NCI-H1436 treated with DMSO at 0.1 percent for 48 hours (cell line): ENCODE data around the gene SLC39A10.
"Not testable (repeated sequence)": the region's sequence is repeated elsewhere in the genome, so short reads cannot be mapped to it uniquely, and the experiment has no call there.

ENCODE experiments used
- DNase-seq: peaks from one replicate; lab custom pipeline; 2025; lab: John Stamatoyannopoulos, UW

The SLC39A10 gene

GRCh38 chr2:195672674-195673073 is 15.6 kb downstream of the SLC39A10 start:
- no peak for DNase-seq

DNA sequence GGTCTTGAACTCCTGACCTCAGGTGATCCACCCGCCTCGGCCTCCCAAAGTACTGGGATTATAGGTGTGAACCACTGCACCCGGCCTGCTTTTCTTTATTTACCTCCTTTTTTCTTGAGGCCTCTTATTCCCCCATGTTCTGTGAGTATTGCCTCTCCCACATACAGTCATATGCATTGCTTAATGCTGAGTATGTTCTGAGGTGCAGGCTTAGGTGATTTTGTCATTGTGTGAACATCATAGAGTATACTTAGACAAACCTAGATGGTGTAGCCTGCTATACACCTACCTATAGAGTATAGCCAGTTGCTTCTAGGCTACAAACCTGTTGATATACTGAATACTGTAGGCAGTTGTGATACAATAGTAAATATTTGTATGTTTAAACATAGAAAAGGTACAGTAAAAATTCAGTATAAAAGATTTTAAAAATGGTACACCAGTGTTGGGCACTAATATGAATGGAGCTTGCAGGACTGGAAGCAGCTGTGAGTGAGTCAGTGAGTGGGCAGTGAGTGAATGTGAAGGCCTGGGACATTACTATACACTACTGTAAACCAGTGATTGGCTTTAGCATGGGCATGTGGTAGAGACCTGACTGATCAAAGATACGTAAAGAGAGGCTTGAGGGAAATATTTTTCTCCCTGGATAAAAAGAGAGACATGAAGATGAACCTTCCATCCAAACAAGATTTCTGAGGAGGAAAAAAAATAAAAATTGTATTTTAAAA is 17.6 kb downstream of the SLC39A10 start:
- no peak for DNase-seq

DNA sequence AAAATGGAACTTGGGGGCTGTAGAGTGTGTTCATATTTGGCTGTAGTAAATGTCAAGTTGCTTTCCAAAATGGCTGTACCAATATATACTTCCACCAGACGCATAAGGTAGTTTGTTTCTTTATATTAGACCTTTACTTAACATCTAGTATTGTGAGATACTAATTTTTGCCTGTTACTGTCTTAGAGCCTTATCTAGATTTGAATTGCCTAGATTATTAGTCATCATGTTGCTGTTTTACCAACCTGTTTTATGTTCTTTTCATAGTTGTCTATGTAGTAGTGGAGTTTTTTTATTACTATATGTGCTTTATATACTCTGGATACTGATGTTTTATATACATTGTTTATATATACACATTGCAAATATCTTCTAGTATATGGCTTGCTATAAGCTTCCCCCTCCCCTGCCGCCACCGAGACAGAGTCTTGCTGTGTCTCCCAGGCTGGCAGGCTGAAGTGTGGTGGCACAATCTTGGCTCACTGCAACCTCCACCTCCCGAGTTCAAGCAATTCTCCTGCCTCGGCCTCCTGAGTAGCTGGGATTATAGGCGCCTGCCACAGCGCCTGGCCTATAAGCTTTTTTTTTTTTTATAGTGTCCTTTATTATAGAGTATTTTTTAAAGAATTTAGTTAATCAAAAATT is 18.9 kb downstream of the SLC39A10 start:
- no peak for DNase-seq

DNA sequence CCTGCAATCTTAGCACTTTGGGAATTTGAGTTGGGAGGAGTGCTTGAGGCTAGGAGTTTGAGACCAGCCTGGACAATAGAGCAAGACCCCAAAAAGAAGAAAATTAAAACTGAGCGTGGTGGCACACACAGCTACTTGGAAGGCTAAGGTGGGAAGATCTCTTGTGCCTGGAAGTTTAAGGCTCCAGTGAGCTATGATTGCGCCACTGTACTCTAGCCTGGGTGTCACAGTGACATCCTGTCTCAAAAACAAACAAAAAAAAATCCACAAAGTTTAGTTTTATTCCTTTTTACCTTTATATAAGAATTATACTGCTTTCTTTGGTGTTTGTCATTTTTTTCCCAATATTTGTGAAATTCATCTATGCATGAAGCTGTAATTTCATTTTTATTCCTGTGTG is 20.3 kb downstream of the SLC39A10 start:
- no peak for DNase-seq

- no peak for DNase-seq
Observed at GRCh38 chr2:195677884-195678283, 20.9 kb downstream of the SLC39A10 start.

GRCh38 chr2:195682077-195682476 is 25.1 kb downstream of the SLC39A10 start:
- DNase-seq, result no peak

DNA sequence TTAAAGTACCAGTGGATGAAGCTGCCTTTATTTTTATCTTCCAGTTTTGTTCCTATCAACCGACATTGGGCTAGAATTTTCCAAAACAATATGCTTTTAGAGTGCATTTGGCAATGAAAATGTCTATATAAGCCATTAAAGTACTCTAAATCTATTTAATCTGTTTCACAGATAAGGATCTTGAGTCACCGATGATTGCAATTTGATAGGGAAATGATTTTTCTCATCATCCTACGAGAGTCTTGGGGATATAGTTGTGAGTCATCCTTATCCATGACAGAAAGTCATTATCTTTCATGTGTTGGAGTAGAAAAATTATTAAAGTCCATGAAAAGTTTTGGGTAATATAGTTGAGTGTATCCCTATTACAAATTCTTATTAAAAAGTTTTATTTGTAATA is 26.1 kb downstream of the SLC39A10 start:
- no peak for DNase-seq

DNA sequence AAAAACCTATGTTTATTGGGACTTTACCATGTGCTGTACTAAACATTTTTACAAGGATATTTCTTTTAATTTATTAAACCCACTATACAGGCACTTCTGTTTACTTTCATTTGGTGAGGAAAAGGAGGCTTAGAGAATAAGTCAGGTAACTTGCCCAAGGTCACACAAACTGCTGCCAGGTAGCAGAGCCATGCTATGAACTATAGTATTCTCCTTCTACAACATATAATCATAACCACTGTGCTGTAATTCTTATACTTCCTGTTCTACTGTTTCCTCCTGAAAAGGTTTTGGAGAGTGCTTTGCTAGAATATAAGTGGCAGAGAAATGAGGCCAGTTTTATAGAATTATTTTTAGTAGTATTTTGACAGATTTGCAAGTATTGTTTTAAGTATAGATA is 29.5 kb downstream of the SLC39A10 start:
- no peak for DNase-seq

DNA sequence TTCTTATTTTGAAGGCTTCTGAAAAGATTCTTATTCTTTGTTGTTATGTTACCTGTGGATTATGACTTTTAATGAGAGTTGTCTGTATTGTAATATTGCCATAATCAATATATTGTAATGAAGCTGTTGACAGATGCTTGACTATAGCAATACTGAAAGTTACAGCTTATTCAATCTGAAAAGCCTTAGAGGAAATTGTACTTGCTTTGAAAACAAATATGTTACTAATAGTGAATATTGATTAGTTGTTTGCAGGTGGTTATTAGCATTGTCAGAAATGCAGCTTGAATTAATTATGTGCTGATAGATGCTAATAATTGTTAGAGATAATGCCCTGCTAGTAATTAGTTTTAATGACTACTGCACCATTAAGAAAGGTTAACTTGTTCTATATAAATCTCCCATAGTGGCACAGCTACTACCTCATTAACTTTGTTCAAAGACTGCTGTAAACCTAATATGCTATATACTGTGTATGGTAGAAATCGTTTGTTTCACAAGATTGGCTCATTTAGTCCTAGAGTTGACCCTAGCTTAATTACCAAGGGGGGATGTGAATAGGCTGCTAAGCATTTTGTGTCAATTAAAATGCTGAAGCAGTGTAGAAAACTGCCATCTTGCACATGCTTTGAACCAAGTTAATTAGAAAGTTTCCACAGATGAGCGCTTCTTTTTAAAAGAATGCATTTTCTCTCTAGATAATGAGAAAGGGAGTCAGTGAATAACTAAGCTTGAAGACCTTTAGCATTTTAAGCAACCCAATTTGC is 30.5 kb downstream of the SLC39A10 start:
- no peak for DNase-seq

- not testable (repeated sequence) for DNase-seq
Observed at GRCh38 chr2:195692531-195692930, 35.5 kb downstream of the SLC39A10 start.

- DNase-seq, result peak; percentile 75
Observed at GRCh38 chr2:195694553-195694952, 37.5 kb downstream of the SLC39A10 start.

DNA sequence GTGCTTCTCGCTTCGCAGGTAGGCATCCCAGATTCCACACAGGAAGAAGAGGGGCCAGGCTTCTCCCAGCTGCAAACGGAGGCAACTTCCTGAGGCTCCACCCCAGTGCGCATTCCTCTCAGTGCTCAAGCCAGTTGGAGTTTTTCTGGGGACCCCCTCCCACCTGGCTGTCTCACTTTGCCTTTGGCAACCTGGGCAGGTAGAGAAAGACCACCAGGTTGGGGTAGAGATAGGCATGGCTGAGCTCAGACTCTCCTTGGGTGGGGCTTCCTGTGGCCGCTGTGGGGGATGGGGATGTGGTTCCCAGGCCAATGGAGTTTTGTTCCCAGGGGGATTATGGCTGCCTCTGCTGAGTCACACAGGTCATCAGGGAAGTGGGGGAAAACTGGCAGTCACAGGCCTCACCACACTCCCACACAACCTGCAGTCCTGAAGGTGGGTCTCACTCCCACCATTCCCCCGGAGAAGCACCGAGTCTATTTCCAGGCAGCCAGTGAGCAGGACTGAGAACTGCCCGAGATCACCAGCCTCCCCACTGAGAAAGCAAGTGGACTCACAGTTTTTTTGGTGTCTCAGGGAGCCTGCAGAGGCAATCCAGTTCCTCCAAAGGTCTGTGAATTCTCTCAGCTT is 38.1 kb downstream of the SLC39A10 start:
- no peak for DNase-seq

- no peak for DNase-seq
Observed at GRCh38 chr2:195696012-195696411, 39.0 kb downstream of the SLC39A10 start.

DNA sequence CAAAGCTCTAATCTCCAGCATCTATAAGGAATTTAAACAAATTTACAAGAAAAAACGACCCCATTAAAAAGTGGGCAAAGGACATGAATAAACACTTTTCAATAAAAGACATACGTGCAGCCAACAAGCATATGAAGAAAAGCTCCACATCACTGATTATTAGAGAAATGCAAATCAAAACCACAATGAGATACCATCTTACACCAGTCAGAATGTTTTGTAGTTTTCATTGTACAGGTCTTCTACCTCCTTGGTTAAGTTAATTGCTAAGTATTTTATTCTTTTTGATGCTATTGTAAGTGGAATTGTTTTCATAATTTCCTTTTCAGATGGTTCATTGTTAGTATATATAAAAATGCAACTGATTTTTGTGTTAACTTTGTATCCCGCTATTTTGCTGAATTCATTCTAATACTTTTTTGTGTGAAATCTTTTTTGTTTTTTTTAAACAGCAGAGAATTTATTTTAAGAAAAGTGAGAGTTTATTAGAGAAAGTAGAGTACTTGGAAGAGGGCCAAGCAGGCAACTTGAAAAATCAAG is 40.7 kb downstream of the SLC39A10 start:
- no peak for DNase-seq

DNA sequence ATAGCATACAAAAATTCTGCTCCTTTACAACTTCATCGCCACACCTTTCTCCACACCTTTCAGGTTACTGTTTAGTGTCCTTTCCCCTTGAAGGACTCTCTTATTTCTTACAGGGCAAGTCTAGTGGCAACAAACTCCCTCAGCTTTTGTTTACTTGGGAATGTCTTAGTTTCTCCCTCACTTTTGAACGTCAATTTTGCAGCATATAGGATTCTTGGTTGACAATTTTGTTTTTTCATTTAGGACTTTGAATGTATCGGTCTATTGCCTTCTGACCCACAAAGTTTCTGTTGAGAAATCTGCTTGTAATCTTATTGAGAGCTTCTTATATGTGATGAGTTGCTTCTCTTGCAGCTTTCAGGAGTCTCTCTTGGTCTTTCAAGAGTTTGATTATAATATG is 43.5 kb downstream of the SLC39A10 start:
- no peak for DNase-seq

- DNase-seq, result no peak
Observed at GRCh38 chr2:195706161-195706900, 49.3 kb downstream of the SLC39A10 start.

- no peak for DNase-seq
Observed at GRCh38 chr2:195709901-195710806, 53.1 kb downstream of the SLC39A10 start.

DNA sequence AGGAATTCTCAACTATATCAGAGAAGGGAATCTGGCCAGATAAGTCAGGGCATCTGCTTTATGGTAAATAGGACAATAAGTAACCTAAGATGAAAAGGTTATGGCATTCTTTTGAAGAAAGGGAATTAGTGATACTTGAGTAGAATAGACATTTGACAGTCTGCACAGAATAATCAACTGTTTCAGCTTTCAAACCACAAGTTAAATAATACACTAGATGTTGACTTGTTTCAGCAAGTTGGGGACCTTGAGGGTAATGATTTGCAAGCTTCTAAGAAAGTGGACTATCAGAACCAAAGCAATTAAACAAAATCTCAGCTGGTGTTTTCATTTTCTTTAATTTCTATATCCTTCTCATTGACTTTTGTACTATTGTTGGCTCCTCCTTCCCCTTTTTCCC is 54.5 kb downstream of the SLC39A10 start:
- DNase-seq, result no peak

DNA sequence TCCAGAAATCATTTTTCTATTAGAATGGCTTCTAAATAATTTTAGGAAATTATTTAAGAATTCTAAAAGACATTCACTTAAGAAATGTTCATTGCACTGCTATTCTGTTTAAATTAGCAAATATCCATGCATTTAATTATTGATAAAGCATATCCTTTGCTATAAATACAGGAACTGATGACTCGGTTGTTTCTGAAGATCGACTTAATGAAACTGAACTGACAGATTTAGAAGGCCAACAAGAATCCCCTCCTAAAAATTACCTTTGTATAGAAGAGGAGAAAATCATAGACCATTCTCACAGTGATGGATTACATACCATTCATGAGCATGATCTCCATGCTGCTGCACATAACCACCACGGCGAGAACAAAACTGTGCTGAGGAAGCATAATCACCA is 59.4 kb downstream of the SLC39A10 start:
- no peak for DNase-seq

DNA sequence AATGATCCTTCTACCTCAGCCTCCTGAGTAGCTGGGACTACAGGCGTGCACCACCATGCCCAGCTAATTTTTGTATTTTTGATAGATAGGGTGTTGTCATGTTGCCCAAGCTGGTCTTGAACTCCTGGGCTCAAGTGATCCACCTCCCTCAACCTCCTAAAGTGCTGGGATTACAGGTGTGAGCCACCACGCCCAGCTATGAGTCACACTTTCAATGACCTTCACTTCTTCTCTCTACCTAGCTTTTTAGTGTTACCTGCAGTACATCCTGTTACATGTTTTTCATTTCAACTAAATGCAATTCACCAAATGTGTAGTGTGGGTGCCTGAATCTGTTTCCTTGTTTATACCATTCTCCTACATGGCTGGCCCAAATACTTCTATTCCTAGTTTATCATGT is 64.0 kb downstream of the SLC39A10 start:
- DNase-seq, result no peak

DNA sequence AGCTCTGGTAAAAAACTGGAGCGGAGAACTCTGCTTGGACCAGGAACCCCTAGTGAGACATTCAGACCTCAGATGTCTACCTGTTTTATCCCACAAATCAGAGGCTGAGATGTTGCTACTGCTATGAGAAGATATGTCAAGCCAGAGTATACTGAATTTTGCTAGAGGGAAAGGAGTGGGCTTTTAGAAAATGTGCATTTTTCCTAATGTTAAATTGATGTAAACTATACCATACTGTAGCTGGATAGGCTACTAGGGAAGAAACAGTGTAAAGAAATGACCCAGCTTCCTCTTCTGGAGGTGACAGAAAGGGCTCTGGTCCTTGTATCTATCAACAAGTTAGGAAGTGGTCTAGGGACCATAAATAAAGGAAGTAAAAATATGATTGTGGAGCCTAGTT is 65.0 kb downstream of the SLC39A10 start:
- DNase-seq, result no peak
